NT2/D1 (cell line): ENCODE results near the gene SCAF4.

Source experiments
- DNase-seq: peaks from one replicate; pipeline ENCODE4 v3.0.0-alpha.2; 2011; ENCODE audit warnings: low read depth, low spot score
- H3K27me3 ChIP-seq: 2 replicates; pipeline ENCODE4 v1.6.0; 2011; ENCODE audit warnings: mild to moderate bottlenecking; ENCODE audit not compliant: insufficient read length, insufficient read depth
- H3K36me3 ChIP-seq: 2 replicates; pipeline ENCODE4 v1.6.1; 2011; ENCODE audit warnings: mild to moderate bottlenecking, low read length, mixed read lengths; ENCODE audit not compliant: insufficient read depth, insufficient read length
- H3K4me1 ChIP-seq: 2 replicates; pipeline ENCODE4 v1.5.1; 2011; ENCODE audit not compliant: insufficient read depth, insufficient read length
- H3K4me3 ChIP-seq: 2 replicates; pipeline ENCODE4 v1.5.1; 2011; ENCODE audit warnings: low read depth; ENCODE audit not compliant: insufficient read length
- H3K9ac ChIP-seq: 2 replicates; pipeline ENCODE4 v1.6.0; 2011; ENCODE audit warnings: low read depth; ENCODE audit not compliant: insufficient read length
- H3K9me3 ChIP-seq: 2 replicates; pipeline ENCODE4 v1.5.1; 2011; ENCODE audit warnings: mild to moderate bottlenecking, low read length; ENCODE audit not compliant: insufficient read depth
- SUZ12 ChIP-seq: IDR thresholded peaks from 2 replicates; pipeline ENCODE4 v1.6.1; 2011; ENCODE audit not compliant: insufficient read length, insufficient read depth; ENCODE audit errors: extremely low read depth
- YY1 ChIP-seq: IDR thresholded peaks from 2 replicates; pipeline ENCODE4 v1.6.1; 2011; ENCODE audit not compliant: insufficient read length, insufficient read depth
- ZNF274 ChIP-seq: IDR thresholded peaks from 2 replicates; pipeline ENCODE4 v1.6.1; 2011; ENCODE audit warnings: mild to moderate bottlenecking, low read depth, low read length

The SCAF4 gene

DNA sequence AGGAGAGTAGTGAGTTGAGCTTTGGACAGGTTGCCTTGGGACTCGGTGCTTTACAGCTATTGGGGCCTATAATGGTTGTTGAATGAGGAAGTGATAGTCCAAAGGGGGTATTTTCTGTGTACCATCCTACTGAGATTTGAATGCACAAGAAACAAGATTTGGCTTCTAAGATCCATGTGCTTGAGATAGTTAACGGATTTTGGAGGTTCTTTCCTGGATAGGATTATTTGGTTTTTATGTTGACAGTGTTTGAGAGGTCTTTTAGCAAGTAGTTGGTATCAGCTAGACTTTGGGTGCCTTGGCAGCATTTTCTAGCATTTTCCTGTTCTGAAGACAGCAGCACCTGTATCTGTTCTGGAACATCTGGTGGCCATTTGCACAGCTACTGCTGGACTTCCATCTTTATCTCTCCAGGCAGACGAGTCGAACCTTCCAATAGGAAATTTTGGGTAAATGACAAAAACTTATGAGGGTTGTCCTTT, 3.6 kb upstream of the SCAF4 start:
- Histone ChIP-seq H3K9me3 (no peaks in the 10 kb centered on the region), H3K4me3 (no peak overlapping the region), H3K4me1 (peaks cover 8% of the 10 kb centered on the region), H3K27me3 (no peaks in the 10 kb centered on the region), H3K9ac (no peak overlapping the region), H3K36me3 (no peaks in the 10 kb centered on the region)
- DNase-seq = no peak
- no peak for TF ChIP-seq ZNF274
- no peak for TF ChIP-seq SUZ12
- TF ChIP-seq YY1 = no peak

DNA sequence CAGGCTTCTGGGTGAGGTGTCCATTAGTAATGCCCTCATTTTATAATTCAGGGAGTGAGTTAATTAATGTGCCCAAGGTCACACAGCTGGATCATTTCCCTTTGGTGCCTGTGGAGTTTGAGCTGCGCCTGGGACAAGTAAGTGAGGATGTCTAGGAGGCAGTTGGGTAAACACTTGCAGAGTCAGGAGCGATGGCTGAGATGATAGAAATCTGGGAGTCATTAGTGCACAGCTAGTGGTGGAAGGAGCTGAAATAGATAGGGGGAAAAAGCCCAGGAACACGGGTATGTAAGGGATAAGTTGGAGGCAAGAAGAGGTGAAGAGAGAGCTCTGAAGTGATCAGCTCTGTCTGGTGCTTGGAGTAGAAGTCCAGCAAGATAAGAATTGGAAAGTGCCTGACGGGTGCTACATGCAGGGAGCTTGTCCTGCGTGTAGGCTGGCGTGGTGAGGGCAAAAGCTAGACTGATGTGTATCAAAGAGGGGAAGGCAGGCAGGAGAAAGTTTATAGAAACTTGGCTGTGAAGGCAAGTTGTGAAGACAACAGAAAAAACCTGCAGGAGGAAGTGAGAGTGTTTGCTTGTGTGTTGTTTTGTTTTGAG, 1.7 kb upstream of the SCAF4 start:
- H3K4me3 ChIP-seq = no peak overlapping the region

DNA sequence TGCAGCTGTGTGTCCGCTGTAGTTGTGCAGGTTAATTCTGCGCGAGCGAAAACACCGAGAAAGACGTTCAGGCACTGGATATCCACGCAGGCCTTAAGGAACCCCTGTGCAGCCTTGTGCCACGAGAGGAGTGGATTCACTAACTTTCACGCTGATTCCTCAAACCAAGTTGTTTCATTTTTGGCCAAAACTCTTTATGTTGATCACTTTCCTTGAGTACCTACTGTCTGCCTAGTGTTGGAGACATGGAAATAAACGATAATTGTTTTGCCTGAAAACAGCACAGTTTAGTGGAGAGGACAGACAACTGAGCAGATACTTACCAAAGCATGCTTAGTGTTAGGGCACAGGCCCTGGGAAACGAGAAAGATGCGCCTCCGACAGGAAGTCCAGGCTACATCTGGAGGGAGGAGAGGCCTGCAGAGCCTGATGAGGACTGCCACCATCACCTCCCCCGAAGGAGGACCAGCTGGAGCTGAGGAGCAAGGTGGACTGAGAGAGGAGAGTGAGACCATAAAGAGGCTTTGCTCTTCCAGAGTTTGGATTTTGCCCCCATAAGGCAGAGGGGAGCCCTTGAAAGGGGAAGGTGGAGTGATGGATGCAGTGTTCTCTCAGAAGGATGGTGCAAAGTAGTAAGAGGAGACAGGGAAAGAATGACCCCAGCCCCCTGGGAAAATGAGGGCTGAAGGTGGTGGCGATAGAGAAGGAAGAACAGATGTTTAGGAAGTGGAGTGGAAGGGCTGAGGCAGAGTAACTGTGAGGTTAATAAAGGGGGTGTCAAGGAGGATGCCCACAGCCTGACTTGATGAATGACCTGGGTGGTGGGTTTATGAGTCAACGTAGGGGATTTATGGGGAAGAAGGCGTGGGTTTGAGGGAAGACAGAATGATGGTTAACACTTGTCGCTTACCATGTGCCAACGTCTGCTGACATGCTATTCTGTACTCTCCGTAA, 956 bp upstream of the SCAF4 start:
- H3K4me1 ChIP-seq = peaks cover 8% of the 10 kb centered on the region
- peak overlapping the region; percentile 72 for H3K4me3 ChIP-seq
- H3K9ac ChIP-seq = peak overlapping the region; percentile 98
- TF ChIP-seq YY1 (no peak), ZNF274 (no peak), SUZ12 (no peak)
- peaks cover 12% of the 10 kb centered on the region for H3K36me3 ChIP-seq
- DNase-seq = peak; percentile 56
- no peaks in the 10 kb centered on the region for H3K27me3 ChIP-seq
- H3K9me3 ChIP-seq = no peaks in the 10 kb centered on the region

More for the DNA sequence above, 1.7 kb upstream of the SCAF4 start:
- Histone ChIP-seq H3K36me3 (peaks cover 12% of the 10 kb centered on the region), H3K9me3 (no peaks in the 10 kb centered on the region), H3K4me1 (peaks cover 8% of the 10 kb centered on the region), H3K27me3 (no peaks in the 10 kb centered on the region), H3K9ac (peak overlapping the region; percentile 98)
- DNase-seq = no peak
- no peak for TF ChIP-seq ZNF274
- no peak for TF ChIP-seq SUZ12
- no peak for TF ChIP-seq YY1

DNA sequence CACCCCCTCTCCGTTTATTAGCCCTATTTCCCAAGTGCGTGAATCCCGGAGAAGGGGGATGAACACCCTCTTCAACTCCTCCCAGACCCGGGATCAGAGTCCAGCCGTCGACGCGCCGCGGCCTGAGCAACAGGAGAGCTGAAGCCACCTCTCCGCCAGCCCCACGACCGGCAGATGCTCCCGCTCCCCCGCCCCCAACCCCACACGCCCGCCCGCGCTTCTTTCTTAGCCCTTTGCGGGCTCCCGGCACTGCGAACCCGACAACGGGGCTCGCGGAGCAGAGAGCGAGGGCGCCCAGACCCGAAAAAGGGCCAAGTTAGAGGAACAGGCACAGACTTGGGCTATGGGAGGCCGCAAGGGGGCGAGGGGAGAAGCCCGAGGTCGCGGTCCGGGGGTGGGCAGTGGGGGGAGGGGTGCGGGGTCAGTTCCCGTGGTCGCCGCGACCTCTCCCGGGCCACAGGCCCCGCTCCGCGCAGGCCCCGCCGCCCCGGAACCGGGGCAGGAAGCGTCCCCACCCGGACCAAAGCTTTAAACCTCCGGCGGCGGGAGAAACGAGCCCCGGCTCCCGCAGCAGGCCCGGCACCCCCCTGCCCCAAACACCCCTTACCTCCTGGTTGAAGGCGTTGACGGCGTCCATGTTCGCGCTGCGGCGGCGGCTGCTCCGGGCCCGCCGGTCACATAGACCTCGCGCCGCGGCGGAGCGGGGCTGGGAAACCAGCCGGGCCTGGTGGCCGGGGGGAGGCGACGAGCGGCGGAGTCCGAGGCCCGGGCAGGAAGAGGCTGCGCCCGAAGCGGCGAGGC, 662 bp downstream of the SCAF4 start:
- H3K27me3 ChIP-seq = no peaks in the 10 kb centered on the region
- peaks cover 8% of the 10 kb centered on the region for H3K4me1 ChIP-seq
- H3K9ac ChIP-seq = peak overlapping the region; percentile 98
- peaks cover 26% of the 10 kb centered on the region for H3K36me3 ChIP-seq
- no peaks in the 10 kb centered on the region for H3K9me3 ChIP-seq
- TF ChIP-seq SUZ12 (no peak), ZNF274 (no peak), YY1 (no peak)
- peak overlapping the region; percentile 92 for H3K4me3 ChIP-seq
- no peak for DNase-seq

DNA sequence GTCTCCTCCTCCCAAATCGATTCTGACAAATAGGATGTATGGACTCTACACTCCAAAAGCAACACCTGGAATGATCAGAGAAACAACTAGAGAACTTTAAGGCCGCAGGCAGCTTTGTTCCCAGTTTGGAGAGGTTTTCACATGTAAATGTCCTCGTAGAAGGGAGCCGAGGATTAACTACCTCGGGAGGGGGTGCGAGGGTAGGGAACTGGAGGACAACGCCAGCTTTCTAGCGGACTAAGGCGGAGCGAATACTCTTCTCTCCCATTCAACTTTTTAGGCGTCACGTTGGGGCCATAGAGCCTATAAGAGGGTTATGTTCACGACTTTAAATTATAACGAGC, 1.2 kb downstream of the SCAF4 start:
- Histone ChIP-seq H3K4me3 (peak overlapping the region; percentile 92), H3K36me3 (peaks cover 26% of the 10 kb centered on the region), H3K4me1 (peaks cover 8% of the 10 kb centered on the region), H3K9ac (peak overlapping the region; percentile 98), H3K9me3 (no peaks in the 10 kb centered on the region), H3K27me3 (no peaks in the 10 kb centered on the region)
- peak; percentile 94 for DNase-seq
- TF ChIP-seq YY1 (no peak), SUZ12 (no peak), ZNF274 (no peak)

DNA sequence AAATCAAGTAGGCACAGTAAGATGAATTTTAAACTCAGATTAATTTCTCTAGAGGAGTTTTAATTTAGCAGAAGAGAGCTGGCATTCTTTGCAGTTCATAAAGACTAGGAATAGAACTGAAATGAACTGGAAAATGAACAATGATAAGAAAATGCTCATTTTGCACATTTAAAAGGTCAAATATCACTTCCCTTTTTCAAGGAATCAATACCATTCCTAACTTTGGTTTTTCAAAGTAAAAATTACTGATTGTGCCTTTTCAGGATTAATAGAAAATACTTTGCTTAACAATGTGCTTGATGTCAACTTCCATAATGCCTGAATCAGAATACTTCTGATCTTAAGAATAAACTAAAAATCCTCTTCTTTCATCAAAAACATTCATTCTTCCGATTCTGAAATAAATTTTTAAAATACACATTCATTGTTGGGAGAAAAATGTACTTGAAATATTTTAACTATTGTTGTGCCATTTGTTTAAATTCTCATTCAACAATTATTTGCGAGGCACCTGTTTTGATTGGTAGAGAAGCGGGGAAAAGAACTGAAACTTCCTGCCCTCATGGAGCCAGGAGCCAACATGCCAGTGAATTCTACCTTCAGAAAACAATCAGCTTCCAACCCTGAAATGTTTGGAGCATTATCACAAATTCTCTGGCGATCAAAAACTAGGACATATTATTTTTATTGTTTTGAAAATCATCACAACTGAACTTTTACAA, 2.1 kb downstream of the SCAF4 start:
- peak overlapping the region; percentile 92 for H3K4me3 ChIP-seq
- DNase-seq = no peak
- H3K36me3 ChIP-seq = peaks cover 30% of the 10 kb centered on the region
- TF ChIP-seq YY1 (no peak), ZNF274 (no peak), SUZ12 (no peak)
- no peaks in the 10 kb centered on the region for H3K9me3 ChIP-seq
- H3K4me1 ChIP-seq = peaks cover 8% of the 10 kb centered on the region
- H3K27me3 ChIP-seq = no peaks in the 10 kb centered on the region
- no peak overlapping the region for H3K9ac ChIP-seq
